A673 (cell line): Measurements from ENCODE around the gene ANAPC16. TPM values are rescaled to one million over a fixed set of nuclear protein-coding genes. Genes with fewer than 3 reads are reported as not detected.

ENCODE experiments used
- BruUV-seq: library from RNA; stranded (reverse); fragments of 400-500 nt; replicated peaks from 2 replicates; lab custom pipeline; 2021; lab: Mats Ljungman, UMichigan
- CTCF ChIA-PET: fragments of 300-600 bp; sonication (Branson Sonifier 250); formaldehyde crosslinking; loops from one replicate; lab custom pipeline; 2022; ENCODE audit warnings: antibody characterized with exemption; lab: Charles Lee
- POLR2A ChIA-PET: fragments of 300-600 bp; sonication (Branson Sonifier 250); formaldehyde crosslinking; loops from one replicate; lab custom pipeline; 2022; ENCODE audit warnings: antibody characterized with exemption; ENCODE audit not compliant: low non-redundant PET; lab: Charles Lee
- DNase-seq: peaks from one replicate; pipeline ENCODE4 v3.0.0-alpha.2; 2015; ENCODE audit warnings: low spot score
- H3K27ac ChIP-seq: fragments of 200-600 bp; sonication (generic); 2 replicates; pipeline ENCODE4 v1.5.1; 2016; ENCODE audit warnings: mixed run types, low read depth, mild to moderate bottlenecking, mixed read lengths, antibody characterized with exemption, low read length; ENCODE audit not compliant: poor library complexity, severe bottlenecking
- H3K27me3 ChIP-seq: fragments of 200-600 bp; sonication (generic); replicated peaks from 2 replicates; pipeline ENCODE4 v1.6.1; 2017; ENCODE audit warnings: mixed run types, low read depth, mild to moderate bottlenecking, mixed read lengths, antibody characterized with exemption, low read length; ENCODE audit not compliant: insufficient read depth, poor library complexity
- H3K36me3 ChIP-seq: fragments of 200-600 bp; sonication (generic); 2 replicates; pipeline ENCODE4 v1.6.1; 2016; ENCODE audit warnings: mixed run types, mild to moderate bottlenecking, mixed read lengths, antibody characterized with exemption, low read length; ENCODE audit not compliant: insufficient read depth, poor library complexity, severe bottlenecking
- H3K4me1 ChIP-seq: fragments of 200-600 bp; sonication (generic); 2 replicates; pipeline ENCODE4 v1.6.1; 2017; ENCODE audit warnings: mixed run types, mild to moderate bottlenecking, mixed read lengths, antibody characterized with exemption, low read length; ENCODE audit not compliant: insufficient read depth, poor library complexity, severe bottlenecking
- H3K4me3 ChIP-seq: fragments of 200-600 bp; sonication (generic); 2 replicates; pipeline ENCODE4 v1.5.1; 2016; ENCODE audit warnings: low read depth, mixed run types, mild to moderate bottlenecking, mixed read lengths, low read length; ENCODE audit not compliant: poor library complexity, severe bottlenecking
- H3K9me3 ChIP-seq: fragments of 200-600 bp; sonication (generic); 2 replicates; pipeline ENCODE4 v1.6.1; 2016; ENCODE audit warnings: mixed run types, low read depth, mild to moderate bottlenecking, mixed read lengths, antibody characterized with exemption, low read length; ENCODE audit not compliant: poor library complexity, severe bottlenecking
- CTCF ChIP-seq: fragments of 300-800, 200-600 bp; sonication (generic); conservative IDR thresholded peaks from 2 replicates; pipeline ENCODE4 v1.5.1; 2017; ENCODE audit warnings: low read depth, mild to moderate bottlenecking, antibody characterized with exemption, low read length, moderate library complexity, mixed read lengths
- EZH2 ChIP-seq: fragments of 200-600 bp; sonication (generic); IDR thresholded peaks from 2 replicates; pipeline ENCODE4 v1.6.1; 2017; ENCODE audit warnings: borderline replicate concordance, low read depth, mild to moderate bottlenecking, mixed read lengths, antibody characterized with exemption, low read length; ENCODE audit not compliant: poor library complexity, severe bottlenecking
- intact Hi-C: fragments of 100-400 bp; cut with micrococcal nuclease; formaldehyde crosslinking; loops from one replicate; pipeline ENCODE4 v1.10.0; 2022; ENCODE audit not compliant: unreplicated experiment
- total RNA-seq: library from RNA; stranded (reverse); gene quantifications from 2 replicates; pipeline ENCODE4 v1.2.3, GENCODE V29; 2021

ANAPC16 gene
- total RNA-seq, 1 experiment from 2014 or later = 57.6 TPM

- TF ChIP-seq EZH2 (no peak), CTCF (no peak)
- ChIA-PET CTCF (no interaction called here), POLR2A (interaction anchor here (0.7 kb wide), 1 partner anchor 32 kb away, joined by 3 read pairs; the partner anchor contains the start of genes ANAPC16 and ASCC1)
- Histone ChIP-seq H3K27me3 (no peaks in the 10 kb centered on the region), H3K4me3 (no peak overlapping the region), H3K4me1 (peaks cover 20% of the 10 kb centered on the region), H3K36me3 (peaks cover 7% of the 10 kb centered on the region), H3K27ac (no peak overlapping the region), H3K9me3 (peaks cover 7% of the 10 kb centered on the region)
- no TSS peak for BruUV-seq
- DNase-seq = no peak
- intact Hi-C loops = no loop called here
Observed at GRCh38 chr10:72184156-72184555, 31.7 kb upstream of the ANAPC16 start.

GRCh38 chr10:72186258-72186981 lies 29.4 kb upstream of the ANAPC16 start:
- peak; percentile 94 for DNase-seq
- TF ChIP-seq EZH2 (no peak), CTCF (no peak)
- peak overlapping the region; percentile 18 for H3K4me3 ChIP-seq
- ChIA-PET POLR2A (interaction anchor here (0.6 to 0.9 kb wide), 2 partner anchors 12 to 147 kb away, joined by 3 read pairs; no protein-coding TSS in a partner anchor), CTCF (interaction anchor here (0.6 to 0.7 kb wide), 4 partner anchors 9 to 151 kb away, joined by 5 to 8 read pairs (median 6); no protein-coding TSS in a partner anchor)
- peaks cover 7% of the 10 kb centered on the region for H3K9me3 ChIP-seq
- peak overlapping the region; percentile 88 for H3K27ac ChIP-seq
- no peaks in the 10 kb centered on the region for H3K27me3 ChIP-seq
- peaks cover 7% of the 10 kb centered on the region for H3K36me3 ChIP-seq
- TSS peak; percentile 90 for BruUV-seq
- intact Hi-C loops = no loop called here
- H3K4me1 ChIP-seq = peaks cover 20% of the 10 kb centered on the region

- TF ChIP-seq EZH2 (no peak), CTCF (no peak)
- H3K9me3 ChIP-seq = peaks cover 7% of the 10 kb centered on the region
- H3K36me3 ChIP-seq = peaks cover 7% of the 10 kb centered on the region
- DNase-seq = no peak
- ChIA-PET POLR2A (interaction anchor here (0.9 kb wide), 1 partner anchor 13 kb away, joined by 3 read pairs; no protein-coding TSS in a partner anchor), CTCF (interaction anchor here (0.6 to 0.7 kb wide), 4 partner anchors 10 to 150 kb away, joined by 5 to 8 read pairs (median 6); no protein-coding TSS in a partner anchor)
- BruUV-seq = no TSS peak
- H3K4me3 ChIP-seq = peak overlapping the region; percentile 18
- H3K27ac ChIP-seq = peak overlapping the region; percentile 88
- no peaks in the 10 kb centered on the region for H3K27me3 ChIP-seq
- peaks cover 20% of the 10 kb centered on the region for H3K4me1 ChIP-seq
- intact Hi-C loops = no loop called here
Observed at GRCh38 chr10:72186982-72187330, 28.9 kb upstream of the ANAPC16 start.
